NCI-H2081 treated with DMSO at 0.1 percent for 48 hours (cell line): ENCODE measurements around the gene TBC1D3H.
"Not testable (repeated sequence)": the region's sequence is repeated elsewhere in the genome, so short reads cannot be mapped to it uniquely, and the experiment has no call there.

Experiments used
- DNase-seq: peaks from one replicate; lab custom pipeline; 2025; lab: John Stamatoyannopoulos, UW

Gene TBC1D3H

DNA sequence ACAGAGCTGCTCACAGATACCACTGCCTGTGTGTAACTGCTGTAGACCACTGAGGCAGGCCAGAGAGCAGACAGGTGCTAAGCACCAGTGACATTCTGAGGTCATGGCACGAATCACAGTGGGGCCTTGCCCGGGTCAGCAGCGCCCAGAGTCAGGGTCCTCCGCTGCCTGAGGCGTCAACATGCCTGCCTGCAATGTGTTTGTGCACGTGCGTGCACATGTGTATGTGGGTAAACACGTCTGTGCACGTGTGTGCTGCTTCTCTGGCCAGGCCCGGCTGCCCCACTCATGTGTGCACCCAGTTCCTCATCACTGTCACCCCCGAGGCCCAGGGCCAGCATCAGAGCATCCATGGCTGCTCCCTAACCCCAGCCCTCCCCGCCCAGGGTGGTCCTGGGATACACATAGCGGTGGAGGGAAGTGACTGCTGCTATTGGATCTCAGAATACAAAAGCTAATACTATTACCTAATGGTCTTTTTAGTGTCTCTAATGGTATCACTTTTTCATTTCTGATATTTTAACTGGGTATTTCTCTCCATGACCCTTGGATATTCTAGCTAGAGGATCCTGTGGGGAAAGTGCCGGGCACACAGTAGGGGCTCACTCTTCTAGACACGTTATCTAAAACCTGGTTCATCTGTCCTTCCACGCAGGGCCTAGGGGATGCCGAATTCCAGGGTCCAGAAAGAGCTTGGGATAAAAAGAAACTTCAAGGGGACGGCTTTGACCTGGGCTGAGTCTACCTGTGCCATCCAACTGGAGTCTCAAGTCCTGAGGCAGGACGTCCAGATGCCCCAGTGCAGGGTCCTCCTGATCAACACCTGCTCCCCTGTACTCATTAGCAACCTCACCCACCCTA lies at the start of gene TBC1D3H:
Gene TBC1D3H, minus strand, starts transcription at position 51 of the 861 bp plus-strand sequence. CDS start 1,540 bp downstream, outside the sequence.
- DNase-seq, result not testable (repeated sequence)

DNA sequence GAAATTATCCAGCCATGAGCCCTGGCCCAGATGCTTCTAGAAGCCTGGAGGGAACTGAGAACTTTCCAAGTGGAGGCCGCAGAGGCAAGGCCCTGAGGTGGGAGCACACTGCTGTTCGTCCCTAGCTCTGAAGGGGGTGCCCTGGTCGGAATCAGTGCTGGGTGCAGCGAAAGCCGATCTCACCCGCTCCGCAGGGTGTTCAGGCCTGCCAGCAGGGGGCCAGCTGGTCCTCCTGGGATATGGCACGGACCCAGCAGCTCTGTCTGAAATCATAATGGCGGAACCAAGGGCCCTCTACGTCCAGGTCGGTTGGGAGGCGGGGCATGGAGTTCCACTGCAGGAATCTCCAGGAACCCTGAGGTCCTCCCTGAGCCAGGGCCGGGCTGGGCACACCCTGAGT lies 40.7 kb upstream of the TBC1D3H start:
- DNase-seq, result not testable (repeated sequence)

DNA sequence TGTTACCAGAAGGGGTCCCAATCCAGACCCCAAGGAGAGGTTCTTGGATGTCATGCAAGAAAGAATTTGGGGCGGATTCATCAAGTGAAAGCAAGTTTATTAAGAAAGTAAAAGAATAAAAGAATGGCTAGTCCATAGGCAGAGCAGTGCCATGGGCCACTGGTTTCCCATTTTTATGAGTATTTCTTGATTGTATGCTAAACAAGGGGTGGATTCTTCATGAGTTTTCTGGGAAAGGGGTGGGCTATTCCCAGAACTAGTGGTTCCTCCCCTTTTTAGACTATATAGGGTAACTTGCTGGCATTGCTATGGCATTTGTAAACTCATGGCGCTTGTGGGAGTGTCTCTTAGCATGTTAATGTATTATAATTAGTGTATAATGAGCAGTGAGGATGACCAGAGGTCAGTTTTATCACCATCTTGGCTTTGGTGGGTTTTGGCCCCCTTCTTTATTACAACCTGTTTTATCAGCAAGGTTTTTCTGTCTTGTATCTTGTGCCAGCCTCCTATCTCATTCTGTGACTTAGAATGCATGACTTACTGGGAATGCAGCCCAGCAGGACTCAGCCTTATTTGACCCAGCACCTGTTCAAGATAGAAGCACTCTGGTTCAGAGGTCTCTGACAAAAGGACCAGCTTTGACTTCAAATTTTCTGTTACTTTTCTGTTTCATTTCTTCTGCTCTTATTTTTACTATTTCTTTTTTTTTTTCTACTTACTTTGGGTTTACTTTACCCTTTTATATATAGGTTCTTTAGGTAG lies 27.1 kb upstream of the TBC1D3H start:
- not testable (repeated sequence) for DNase-seq

DNA sequence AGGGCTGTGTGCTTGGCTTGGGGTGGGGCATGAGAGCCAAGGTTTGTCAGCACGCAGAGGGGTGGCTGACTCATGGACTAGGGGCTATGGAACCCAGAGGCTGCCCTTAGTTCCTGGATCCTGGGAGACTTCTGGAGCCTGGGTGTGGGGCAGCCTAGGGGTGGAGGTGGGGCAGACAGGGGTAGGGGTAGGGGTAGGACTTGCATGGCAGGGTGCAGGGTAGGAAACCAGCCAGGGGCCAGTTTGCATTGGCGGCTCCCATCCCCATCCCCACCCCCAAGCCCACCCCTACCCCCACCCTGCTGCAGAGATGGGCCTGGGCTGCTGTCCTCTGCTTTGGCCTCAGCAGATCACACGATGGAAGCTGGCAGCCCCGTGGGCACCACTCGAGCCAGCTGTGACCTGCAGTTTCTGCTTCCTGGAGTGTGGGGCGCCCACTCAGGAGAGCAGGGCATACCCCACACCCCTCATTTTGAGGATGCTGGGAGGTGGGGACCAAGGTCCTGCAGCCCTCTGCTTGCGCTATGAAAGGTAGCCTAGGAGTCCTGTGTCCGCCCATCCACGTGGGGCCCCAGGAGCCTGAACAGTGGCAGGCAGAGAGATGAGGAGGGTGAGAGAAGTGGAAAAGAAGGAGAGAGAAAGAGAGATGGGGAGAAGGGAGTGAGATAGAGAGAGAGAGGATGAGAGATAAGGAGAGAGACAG lies 2.9 kb upstream of the TBC1D3H start:
- not testable (repeated sequence) for DNase-seq

DNA sequence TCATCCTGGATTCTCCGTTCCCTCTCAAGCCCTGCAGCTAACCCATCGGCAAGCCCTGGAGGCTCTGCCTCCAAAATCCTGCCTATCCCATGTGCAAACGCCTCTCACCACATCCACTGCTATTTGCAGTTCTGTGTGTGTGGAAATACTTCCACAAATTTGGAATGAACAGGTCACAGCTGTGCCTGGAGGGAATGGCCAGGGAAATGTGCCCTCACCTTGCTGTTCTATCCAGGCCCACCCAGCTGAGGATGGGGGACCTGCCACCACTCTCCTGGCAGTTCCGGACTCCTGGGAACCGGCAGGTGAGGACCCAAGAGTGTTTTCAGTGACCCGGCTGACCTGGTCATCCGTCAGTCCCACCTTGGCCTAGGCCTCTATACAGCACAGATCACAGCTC lies 12.3 kb downstream of the TBC1D3H start:
- DNase-seq, result not testable (repeated sequence)

DNA sequence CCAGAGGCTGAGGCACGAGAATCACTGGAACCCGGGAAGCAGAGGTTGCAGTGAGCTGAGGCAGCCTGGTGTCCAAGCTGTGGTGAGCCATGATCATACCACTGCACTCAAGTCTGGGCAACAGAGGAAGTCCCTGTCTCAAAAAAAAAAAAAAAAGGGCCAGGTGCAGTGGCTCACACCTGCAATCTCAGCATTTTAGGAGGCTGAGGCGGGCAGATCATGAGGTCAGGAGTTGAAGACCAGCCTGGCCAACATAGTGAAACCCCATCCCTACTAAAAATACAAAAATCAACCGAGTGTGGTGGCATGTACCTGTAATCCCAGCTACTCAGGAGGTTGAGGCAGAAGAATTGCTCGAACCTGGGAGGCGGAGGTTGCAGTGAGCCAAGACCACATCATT lies 25.7 kb downstream of the TBC1D3H start:
- not testable (repeated sequence) for DNase-seq
